GM23338 (cell line): ENCODE measurements around the gene ADAMTS18. TPM values are rescaled to one million over a fixed set of nuclear protein-coding genes. Genes with fewer than 3 reads are reported as not detected.

Experiments used
- ATAC-seq: fragments of 200-7000 bp; cut with Tn5 transposase; 3 replicates; pipeline ENCODE4 v1.9.1; 2020
- DNase-seq: peaks from one replicate; pipeline ENCODE4 v3.0.0-alpha.2; 2015; ENCODE audit warnings: low spot score
- H2AFZ ChIP-seq: fragments of 200-600 bp; sonication (generic); 2 replicates; pipeline ENCODE4 v1.8.0; 2016; ENCODE audit warnings: antibody characterized with exemption, mild to moderate bottlenecking, moderate library complexity
- H3F3A ChIP-seq: fragments of 200-600 bp; sonication (generic); replicated peaks from 2 replicates; pipeline ENCODE4 v1.8.0; 2017; ENCODE audit warnings: antibody characterized with exemption, mixed run types, low read depth
- H3K27ac ChIP-seq: fragments of 200-600 bp; sonication (generic); 2 replicates; pipeline ENCODE4 v1.6.1; 2016; ENCODE audit warnings: low read depth
- H3K27me3 ChIP-seq: fragments of 200-600 bp; sonication (generic); 2 replicates; pipeline ENCODE4 v1.8.0; 2016; ENCODE audit warnings: mild to moderate bottlenecking, mixed run types, moderate library complexity; ENCODE audit not compliant: insufficient read depth
- H3K36me3 ChIP-seq: fragments of 200-600 bp; sonication (generic); 2 replicates; pipeline ENCODE4 v1.8.0; 2016; ENCODE audit warnings: mild to moderate bottlenecking; ENCODE audit not compliant: insufficient read depth
- H3K4me1 ChIP-seq: fragments of 200-600 bp; sonication (generic); 2 replicates; pipeline ENCODE4 v1.8.0; 2016; ENCODE audit warnings: mild to moderate bottlenecking, moderate library complexity; ENCODE audit not compliant: insufficient read depth
- H3K4me2 ChIP-seq: fragments of 200-600 bp; sonication (generic); 2 replicates; pipeline ENCODE4 v1.7.1; 2017; ENCODE audit warnings: mixed run types
- H3K4me3 ChIP-seq: fragments of 200-600 bp; sonication (generic); 2 replicates; pipeline ENCODE4 v1.6.1; 2016; ENCODE audit warnings: mixed run types
- H3K79me2 ChIP-seq: fragments of 200-600 bp; sonication (generic); replicated peaks from 2 replicates; pipeline ENCODE4 v1.8.0; 2017; ENCODE audit warnings: mild to moderate bottlenecking; ENCODE audit not compliant: insufficient read depth
- H3K9me2 ChIP-seq: fragments of 200-600 bp; sonication (generic); 2 replicates; pipeline ENCODE4 v1.8.0; 2017; ENCODE audit not compliant: insufficient read depth
- H4K20me1 ChIP-seq: fragments of 200-600 bp; sonication (generic); replicated peaks from 2 replicates; pipeline ENCODE4 v1.8.0; 2017; ENCODE audit warnings: mild to moderate bottlenecking; ENCODE audit not compliant: insufficient read depth
- H3K27ac Mint-ChIP-seq: 2 replicates; pipeline ENCODE4 v1.8.0; 2020; ENCODE audit warnings: inconsistent platforms, mild to moderate bottlenecking, moderate library complexity, mixed read lengths
- H3K27me3 Mint-ChIP-seq: 3 replicates; pipeline ENCODE4 v1.8.0; 2022; ENCODE audit warnings: low read depth, mild to moderate bottlenecking, moderate library complexity, mixed read lengths, inconsistent platforms; ENCODE audit not compliant: insufficient read depth, poor library complexity
- H3K36me3 Mint-ChIP-seq: 3 replicates; pipeline ENCODE4 v1.8.0; 2021; ENCODE audit warnings: low read depth, mild to moderate bottlenecking, inconsistent platforms, moderate library complexity, mixed read lengths
- H3K4me1 Mint-ChIP-seq: 3 replicates; pipeline ENCODE4 v1.8.0; 2020; ENCODE audit warnings: mild to moderate bottlenecking, inconsistent platforms, mixed read lengths
- H3K4me3 Mint-ChIP-seq: 3 replicates; pipeline ENCODE4 v1.8.0; 2021; ENCODE audit warnings: moderate library complexity, mild to moderate bottlenecking, inconsistent platforms, mixed read lengths
- H3K9me3 Mint-ChIP-seq: 3 replicates; pipeline ENCODE4 v1.8.0; 2020; ENCODE audit warnings: moderate library complexity, mild to moderate bottlenecking, inconsistent platforms, mixed read lengths
- CREB1 ChIP-seq: fragments of 250-450 bp; sonication (Bioruptor Pico); IDR thresholded peaks from 2 replicates; pipeline ENCODE4 v1.5.0; 2020; ENCODE audit warnings: low read depth, mild to moderate bottlenecking, moderate library complexity
- CTCF ChIP-seq, 2 experiments: fragments of 200-600 bp in 1 of 2; sonication (generic) in 1 of 2; conservative IDR thresholded peaks; 2 replicates each; pipeline versions ENCODE4 v1.5.1 to v1.6.1; 2016 to 2017; ENCODE audit warnings: antibody characterized with exemption in 2 of 2, low read depth in 2 of 2, mild to moderate bottlenecking in 2 of 2, moderate library complexity in 1 of 2
- ETS1 ChIP-seq: IDR thresholded peaks from 2 replicates; pipeline ENCODE4 v1.6.1; 2016; ENCODE audit warnings: antibody characterized with exemption
- EZH2 ChIP-seq: fragments of 200-600 bp; sonication (generic); IDR thresholded peaks from one replicate; pipeline ENCODE4 v1.8.0; 2017; ENCODE audit warnings: antibody characterized with exemption, mild to moderate bottlenecking, low read depth; ENCODE audit not compliant: unreplicated experiment
- EZH2phosphoT487 ChIP-seq: fragments of 200-600 bp; sonication (generic); IDR thresholded peaks from one replicate; pipeline ENCODE4 v1.8.1; 2018; ENCODE audit warnings: antibody characterized with exemption; ENCODE audit not compliant: unreplicated experiment
- JUNB ChIP-seq: IDR thresholded peaks from one replicate; pipeline ENCODE4 v1.6.1; 2016; ENCODE audit warnings: antibody characterized with exemption; ENCODE audit not compliant: unreplicated experiment
- NANOG ChIP-seq: IDR thresholded peaks from 2 replicates; pipeline ENCODE4 v1.6.1; 2016; ENCODE audit warnings: antibody characterized with exemption, borderline replicate concordance
- POLR2AphosphoS5 ChIP-seq: IDR thresholded peaks from 2 replicates; pipeline ENCODE4 v1.6.1; 2016; ENCODE audit warnings: antibody characterized with exemption, low read depth
- REST ChIP-seq: IDR thresholded peaks from one replicate; pipeline ENCODE4 v1.6.1; 2018; ENCODE audit warnings: antibody characterized with exemption; ENCODE audit not compliant: unreplicated experiment
- STAT1 ChIP-seq: IDR thresholded peaks from one replicate; pipeline ENCODE4 v1.6.1; 2016; ENCODE audit warnings: antibody characterized with exemption; ENCODE audit not compliant: unreplicated experiment
- ZNF114 ChIP-seq: fragments of 250-450 bp; sonication (Bioruptor Pico); IDR thresholded peaks from 2 replicates; pipeline ENCODE4 v1.5.0; 2020; ENCODE audit warnings: mild to moderate bottlenecking, moderate library complexity
- ZNF331 ChIP-seq: fragments of 250-450 bp; sonication (Bioruptor Pico); IDR thresholded peaks from 2 replicates; pipeline ENCODE4 v1.5.0; 2020; ENCODE audit warnings: low read depth, mild to moderate bottlenecking, moderate library complexity
- ZNF462 ChIP-seq: fragments of 250-450 bp; sonication (Bioruptor Pico); IDR thresholded peaks from 2 replicates; pipeline ENCODE4 v1.5.0; 2020; ENCODE audit warnings: mild to moderate bottlenecking, moderate library complexity
- polyA plus RNA-seq: library from polyadenylated mRNA; unstranded; fragments of >200 nt; fragmentation: Nextera tagmentation; extraction: Ambion mirVana; gene quantifications from 2 replicates; pipeline ENCODE4 v1.2.1, GENCODE V29; 2016
- total RNA-seq: library from RNA; depleted of rRNA; stranded (reverse); fragments of >200 nt; shearing (Covaris generic); gene quantifications from 2 replicates; pipeline ENCODE4 v1.2.3, GENCODE V29; 2014

ADAMTS18 gene
- total and polyA plus RNA-seq, 2 experiments from 2014 or later, result 0.15 to 0.90 TPM

- Histone ChIP-seq H4K20me1 (no peaks in the 10 kb centered on the region), H3F3A (no peaks in the 10 kb centered on the region), H3K9me2 (no peaks in the 10 kb centered on the region), H3K4me1 (peaks cover 9% of the 10 kb centered on the region; the same call in 1 of the 2 replicates), H3K4me2 (no peak overlapping the region), H2AFZ (0 out of 2 replicates have a peak overlapping the region, but pooled peaks have one; percentile 53), H3K36me3 (no peaks in the 10 kb centered on the region), H3K79me2 (no peaks in the 10 kb centered on the region), H3K4me3 (no peak overlapping the region), H3K27me3 (no peaks in the 10 kb centered on the region), H3K27ac (no peak overlapping the region)
- Mint-ChIP-seq H3K36me3 (no peaks in the 10 kb centered on the region; the same call in 2 of the 3 replicates), H3K4me1 (peaks cover 15% of the 10 kb centered on the region; the same call in 2 of the 3 replicates), H3K27me3 (peaks cover 2% of the 10 kb centered on the region), H3K9me3 (no peaks in the 10 kb centered on the region; the same call in 2 of the 3 replicates), H3K27ac (no peak overlapping the region), H3K4me3 (no peak overlapping the region)
- DNase-seq (no peak), ATAC-seq (no peak)
- TF ChIP-seq ZNF462 (CRISPR knock-in tag) (no peak), STAT1 (no peak), CREB1 (CRISPR knock-in tag) (no peak), ETS1 (no peak), NANOG (no peak), CTCF (conservative IDR thresholded peaks at IDR 0.05; ENCODE audit: low read depth in 2 of 2) (no peak), REST (no peak), POLR2AphosphoS5 (no peak), ZNF331 (no peak), ZNF114 (CRISPR knock-in tag) (no peak), EZH2phosphoT487 (no peak), EZH2 (no peak), JUNB (no peak)
Observed at GRCh38 chr16:77404775-77405174, 30.1 kb downstream of the ADAMTS18 start.
